WTC11 (cell line): Measurements from ENCODE around the gene P2RX1. TPM values are rescaled to one million over a fixed set of nuclear protein-coding genes. Genes with fewer than 3 reads are reported as not detected.

ENCODE experiments used
- ATAC-seq: fragments of 200-7000 bp; cut with Tn5 transposase; 2 replicates; pipeline ENCODE4 v1.10.0; 2021; ENCODE audit warnings: mild to moderate bottlenecking, moderate library complexity
- CTCF ChIA-PET: fragments of 300-600 bp; sonication (Branson Sonifier 250); formaldehyde crosslinking; loops from one replicate; lab custom pipeline; 2021; ENCODE audit warnings: antibody characterized with exemption; lab: Charles Lee
- POLR2A ChIA-PET: fragments of 350-600 bp; sonication (Branson Sonifier 250); formaldehyde crosslinking; loops from one replicate; lab custom pipeline; 2021; ENCODE audit warnings: antibody characterized with exemption; lab: Charles Lee
- DNase-seq: peaks from one replicate; pipeline ENCODE4 v3.0.0; 2021; ENCODE audit warnings: low spot score
- H3K27ac Mint-ChIP-seq: 2 replicates; pipeline ENCODE4 v1.8.0; 2021; ENCODE audit warnings: mixed read lengths
- H3K27me3 Mint-ChIP-seq: 2 replicates; pipeline ENCODE4 v1.8.0; 2021; ENCODE audit warnings: low read depth, mild to moderate bottlenecking, moderate library complexity, mixed read lengths
- H3K36me3 Mint-ChIP-seq: 2 replicates; pipeline ENCODE4 v1.8.0; 2021; ENCODE audit warnings: mixed read lengths
- H3K4me1 Mint-ChIP-seq: 2 replicates; pipeline ENCODE4 v1.8.0; 2022; ENCODE audit warnings: mixed read lengths
- H3K4me3 Mint-ChIP-seq: 2 replicates; pipeline ENCODE4 v1.8.0; 2021; ENCODE audit warnings: mild to moderate bottlenecking, moderate library complexity, mixed read lengths
- H3K9me3 Mint-ChIP-seq: 2 replicates; pipeline ENCODE4 v1.8.0; 2021; ENCODE audit warnings: mixed read lengths
- CBFB ChIP-seq: sonication (generic); formaldehyde crosslinking; IDR thresholded peaks from 2 replicates; pipeline ENCODE4 v1.8.1; 2022; ENCODE audit warnings: mild to moderate bottlenecking, low read depth, missing genetic modification reagents
- CDX4 ChIP-seq: fragments of 250-450 bp; sonication (Bioruptor Pico); IDR thresholded peaks from 2 replicates; pipeline ENCODE4 v1.9.0; 2021; ENCODE audit warnings: moderate library complexity, mild to moderate bottlenecking, inconsistent platforms, borderline replicate concordance
- CTCF ChIP-seq: fragments of 200-600 bp; IDR thresholded peaks from 2 replicates; pipeline ENCODE4 v1.8.0; 2022; ENCODE audit warnings: antibody characterized with exemption
- E2F1 ChIP-seq: sonication (generic); formaldehyde crosslinking; IDR thresholded peaks from 2 replicates; pipeline ENCODE4 v1.8.0; 2022; ENCODE audit warnings: mild to moderate bottlenecking, missing genetic modification reagents
- ELF4 ChIP-seq: sonication (generic); formaldehyde crosslinking; IDR thresholded peaks from 2 replicates; pipeline ENCODE4 v1.8.1; 2022; ENCODE audit warnings: low read depth, mild to moderate bottlenecking, moderate library complexity, missing genetic modification reagents
- ESRRA ChIP-seq: sonication (generic); formaldehyde crosslinking; IDR thresholded peaks from 2 replicates; pipeline ENCODE4 v1.8.1; 2022; ENCODE audit warnings: mild to moderate bottlenecking, missing genetic modification reagents, borderline replicate concordance
- FOXP4 ChIP-seq: sonication (generic); formaldehyde crosslinking; IDR thresholded peaks from 2 replicates; pipeline ENCODE4 v1.8.0; 2022; ENCODE audit warnings: mild to moderate bottlenecking, missing genetic modification reagents
- IRF2 ChIP-seq: sonication (generic); formaldehyde crosslinking; IDR thresholded peaks from 2 replicates; pipeline ENCODE4 v1.8.0; 2022; ENCODE audit warnings: low read depth, missing genetic modification reagents, borderline replicate concordance
- MAX ChIP-seq: sonication (generic); formaldehyde crosslinking; IDR thresholded peaks from 2 replicates; pipeline ENCODE4 v1.8.0; 2022; ENCODE audit warnings: mild to moderate bottlenecking, missing genetic modification reagents
- NFATC4 ChIP-seq: fragments of 250-450 bp; sonication (Bioruptor Pico); IDR thresholded peaks from 2 replicates; pipeline ENCODE4 v1.9.0; 2021; ENCODE audit warnings: mild to moderate bottlenecking
- PREB ChIP-seq: sonication (generic); formaldehyde crosslinking; IDR thresholded peaks from 2 replicates; pipeline ENCODE4 v1.8.1; 2022; ENCODE audit warnings: mild to moderate bottlenecking, missing genetic modification reagents, moderate library complexity, borderline replicate concordance
- RELA ChIP-seq: sonication (generic); formaldehyde crosslinking; IDR thresholded peaks from 2 replicates; pipeline ENCODE4 v1.8.1; 2022; ENCODE audit warnings: missing genetic modification reagents, mild to moderate bottlenecking, borderline replicate concordance
- RORB ChIP-seq: fragments of 250-450 bp; sonication (Bioruptor Pico); IDR thresholded peaks from 2 replicates; pipeline ENCODE4 v1.9.0; 2021; ENCODE audit warnings: mild to moderate bottlenecking
- SMAD4 ChIP-seq: sonication (generic); formaldehyde crosslinking; IDR thresholded peaks from 2 replicates; pipeline ENCODE4 v1.8.0; 2022; ENCODE audit warnings: mild to moderate bottlenecking, missing genetic modification reagents
- STAT6 ChIP-seq: sonication (generic); formaldehyde crosslinking; conservative IDR thresholded peaks from 2 replicates; pipeline ENCODE4 v1.8.1; 2023; ENCODE audit warnings: mild to moderate bottlenecking, low read depth, missing genetic modification reagents, moderate library complexity
- ZNF121 ChIP-seq: sonication (generic); formaldehyde crosslinking; IDR thresholded peaks from 2 replicates; pipeline ENCODE4 v1.8.0; 2023; ENCODE audit warnings: missing genetic modification reagents
- ZNF138 ChIP-seq: sonication (generic); formaldehyde crosslinking; conservative IDR thresholded peaks from 2 replicates; pipeline ENCODE4 v1.8.1; 2022; ENCODE audit warnings: mild to moderate bottlenecking, moderate library complexity, missing genetic modification reagents
- ZNF396 ChIP-seq: fragments of 250-450 bp; sonication (Bioruptor Pico); IDR thresholded peaks from 2 replicates; pipeline ENCODE4 v1.8.0; 2021; ENCODE audit warnings: mild to moderate bottlenecking, moderate library complexity, borderline replicate concordance
- total RNA-seq: library from RNA; stranded (reverse); gene quantifications from 3 replicates; pipeline ENCODE4 v1.2.3, GENCODE V29; 2021
- TF ChIP-seq, protein P1 (sequence below): sonication (generic); formaldehyde crosslinking; IDR thresholded peaks from 2 replicates; pipeline ENCODE4 v1.8.0; 2023; ENCODE audit warnings: missing genetic modification reagents

The P2RX1 gene
- total RNA-seq, 1 experiment from 2014 or later, result 0.07 TPM

GRCh38 chr17:3916825-3917224 is 560 bp upstream of the P2RX1 start:
- peaks cover 5% of the 10 kb centered on the region; the same call in 1 of the 2 replicates for H3K9me3 Mint-ChIP-seq
- TF ChIP-seq SMAD4, result no peak
- TF ChIP-seq IRF2 (CRISPR knock-in tag), result no peak
- no peak for TF ChIP-seq RELA (CRISPR knock-in tag)
- TF ChIP-seq ZNF396 (CRISPR knock-in tag), result no peak
- no peak for TF ChIP-seq E2F1 (CRISPR knock-in tag)
- TF ChIP-seq CTCF, result no peak
- no peak for TF ChIP-seq CBFB (CRISPR knock-in tag)
- no peak for TF ChIP-seq RORB (CRISPR knock-in tag)
- TF ChIP-seq PREB, result no peak
- TF ChIP-seq, protein P1, sequence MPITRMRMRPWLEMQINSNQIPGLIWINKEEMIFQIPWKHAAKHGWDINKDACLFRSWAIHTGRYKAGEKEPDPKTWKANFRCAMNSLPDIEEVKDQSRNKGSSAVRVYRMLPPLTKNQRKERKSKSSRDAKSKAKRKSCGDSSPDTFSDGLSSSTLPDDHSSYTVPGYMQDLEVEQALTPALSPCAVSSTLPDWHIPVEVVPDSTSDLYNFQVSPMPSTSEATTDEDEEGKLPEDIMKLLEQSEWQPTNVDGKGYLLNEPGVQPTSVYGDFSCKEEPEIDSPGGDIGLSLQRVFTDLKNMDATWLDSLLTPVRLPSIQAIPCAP (CRISPR knock-in tag), result no peak
- TF ChIP-seq FOXP4, result no peak
- no peak for TF ChIP-seq ZNF121 (CRISPR knock-in tag)
- DNase-seq (no peak), ATAC-seq (no peak)
- H3K4me1 Mint-ChIP-seq, result no peaks in the 10 kb centered on the region; the same call in 1 of the 2 replicates
- H3K36me3 Mint-ChIP-seq, result no peaks in the 10 kb centered on the region
- peaks cover 3% of the 10 kb centered on the region; the same call in 1 of the 2 replicates for H3K27me3 Mint-ChIP-seq
- no peak overlapping the region for H3K4me3 Mint-ChIP-seq
- ChIA-PET POLR2A (no interaction called here), CTCF (interaction anchor here (0.8 to 2.1 kb wide), 11 partner anchors 11 to 159 kb away, joined by 3 to 9 read pairs (median 4); partner anchors contain the start of genes CAMKK1 and NCBP3)
- no peak overlapping the region for H3K27ac Mint-ChIP-seq

DNA sequence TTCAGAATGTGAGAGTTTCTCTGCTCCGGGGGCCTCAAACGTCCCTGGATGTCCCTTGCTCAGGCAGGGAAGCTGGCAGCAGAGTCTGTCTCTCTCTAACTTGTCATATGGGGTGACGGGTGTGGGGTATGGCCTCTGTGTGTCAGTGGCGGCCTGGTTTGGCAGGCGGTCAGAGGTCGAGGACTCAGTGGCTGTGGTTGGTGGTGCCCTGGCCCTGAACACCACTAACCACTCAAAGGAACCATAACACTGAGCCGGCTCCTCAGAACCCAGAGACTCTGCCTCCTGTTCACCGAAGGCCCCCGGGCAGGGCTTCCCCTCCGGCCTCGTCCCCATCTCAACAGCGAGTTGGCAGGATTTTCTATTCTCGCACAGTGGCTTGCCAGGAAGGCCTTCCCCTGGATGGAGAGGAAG is 677 bp downstream of the P2RX1 start:
- Mint-ChIP-seq H3K27me3 (peaks cover 3% of the 10 kb centered on the region; the same call in 1 of the 2 replicates), H3K9me3 (peaks cover 7% of the 10 kb centered on the region; the same call in 1 of the 2 replicates), H3K36me3 (no peaks in the 10 kb centered on the region), H3K4me1 (no peaks in the 10 kb centered on the region; the same call in 1 of the 2 replicates), H3K4me3 (no peak overlapping the region), H3K27ac (no peak overlapping the region)
- CTCF ChIA-PET, result interaction anchor here (0.8 to 2.0 kb wide), 4 partner anchors 22 to 284 kb away, joined by 3 to 6 read pairs (median 4); partner anchors contain the start of gene CAMKK1
- POLR2A ChIA-PET, result no interaction called here
- DNase-seq (no peak), ATAC-seq (no peak)
- TF ChIP-seq ELF4 (CRISPR knock-in tag) (no peak), E2F1 (CRISPR knock-in tag) (no peak), NFATC4 (CRISPR knock-in tag) (no peak), MAX (CRISPR knock-in tag) (no peak), RELA (CRISPR knock-in tag) (no peak), STAT6 (no peak), CDX4 (CRISPR knock-in tag) (no peak), ESRRA (CRISPR knock-in tag) (no peak), ZNF138 (CRISPR knock-in tag) (no peak)
